Measurements from ENCODE around the gene MSANTD2.

The MSANTD2 gene

GRCh38 chr11:124800226-124800929 lies at the start of gene MSANTD2:
MSANTD2 (minus strand) TSS chr11:124800406; CDS start chr11:124800380, 26 bp downstream.
- peak; percentile 60 for DNase-seq (ENCODE audit: low read depth, low spot score)

- DNase-seq (ENCODE audit: low read depth, low spot score): no peak
These were observed 46.0 kb upstream of the MSANTD2 start for GRCh38 chr11:124846070-124846673.

GRCh38 chr11:124844664-124845079 lies 44.5 kb upstream of the MSANTD2 start:
- DNase-seq (ENCODE audit: low read depth, low spot score): no peak

GRCh38 chr11:124843616-124843910 lies 43.4 kb upstream of the MSANTD2 start:
- no peak for DNase-seq (ENCODE audit: low read depth, low spot score)

- DNase-seq (ENCODE audit: low read depth, low spot score): no peak
These were observed 42.1 kb upstream of the MSANTD2 start for GRCh38 chr11:124842305-124842704.

- no peak for DNase-seq (ENCODE audit: low read depth, low spot score)
These were observed 41.6 kb upstream of the MSANTD2 start for GRCh38 chr11:124841840-124842239.

GRCh38 chr11:124841201-124841600 lies 41.0 kb upstream of the MSANTD2 start:
- DNase-seq (ENCODE audit: low read depth, low spot score): no peak

GRCh38 chr11:124840666-124841065 lies 40.5 kb upstream of the MSANTD2 start:
- DNase-seq (ENCODE audit: low read depth, low spot score): no peak

GRCh38 chr11:124839972-124840621 lies 39.9 kb upstream of the MSANTD2 start:
- no peak for DNase-seq (ENCODE audit: low read depth, low spot score)

- no peak for DNase-seq (ENCODE audit: low read depth, low spot score)
These were observed 39.1 kb upstream of the MSANTD2 start for GRCh38 chr11:124839128-124839971.

- no peak for DNase-seq (ENCODE audit: low read depth, low spot score)
These were observed 38.6 kb upstream of the MSANTD2 start for GRCh38 chr11:124838805-124839127.

- DNase-seq (ENCODE audit: low read depth, low spot score): peak; percentile 67
These were observed 37.3 kb upstream of the MSANTD2 start for GRCh38 chr11:124837491-124837856.

GRCh38 chr11:124835918-124836317 lies 35.7 kb upstream of the MSANTD2 start:
- no peak for DNase-seq (ENCODE audit: low read depth, low spot score)

- no peak for DNase-seq (ENCODE audit: low read depth, low spot score)
These were observed 34.4 kb upstream of the MSANTD2 start for GRCh38 chr11:124834526-124835180.

- DNase-seq (ENCODE audit: low read depth, low spot score): no peak
These were observed 32.4 kb upstream of the MSANTD2 start for GRCh38 chr11:124832571-124832970.

GRCh38 chr11:124831897-124832296 lies 31.7 kb upstream of the MSANTD2 start:
- no peak for DNase-seq (ENCODE audit: low read depth, low spot score)

- no peak for DNase-seq (ENCODE audit: low read depth, low spot score)
These were observed 30.5 kb upstream of the MSANTD2 start for GRCh38 chr11:124830749-124831148.

- no peak for DNase-seq (ENCODE audit: low read depth, low spot score)
These were observed 29.8 kb upstream of the MSANTD2 start for GRCh38 chr11:124829986-124830385.

- no peak for DNase-seq (ENCODE audit: low read depth, low spot score)
These were observed 25.7 kb upstream of the MSANTD2 start for GRCh38 chr11:124825876-124826275.

GRCh38 chr11:124823512-124824376 lies 23.5 kb upstream of the MSANTD2 start:
- DNase-seq (ENCODE audit: low read depth, low spot score): no peak

Data from smooth muscle cell of the brain vasculature (primary cell).